ENCODE measurements around the gene TBC1D16. TPM values are rescaled to one million over a fixed set of nuclear protein-coding genes. Genes with fewer than 3 reads are reported as not detected.

Gene TBC1D16
- total and polyA plus RNA-seq, 2 donors (not counting 1 experiment from before 2014, with no cell fraction given), result 0.82 to 2.7 TPM

DNA sequence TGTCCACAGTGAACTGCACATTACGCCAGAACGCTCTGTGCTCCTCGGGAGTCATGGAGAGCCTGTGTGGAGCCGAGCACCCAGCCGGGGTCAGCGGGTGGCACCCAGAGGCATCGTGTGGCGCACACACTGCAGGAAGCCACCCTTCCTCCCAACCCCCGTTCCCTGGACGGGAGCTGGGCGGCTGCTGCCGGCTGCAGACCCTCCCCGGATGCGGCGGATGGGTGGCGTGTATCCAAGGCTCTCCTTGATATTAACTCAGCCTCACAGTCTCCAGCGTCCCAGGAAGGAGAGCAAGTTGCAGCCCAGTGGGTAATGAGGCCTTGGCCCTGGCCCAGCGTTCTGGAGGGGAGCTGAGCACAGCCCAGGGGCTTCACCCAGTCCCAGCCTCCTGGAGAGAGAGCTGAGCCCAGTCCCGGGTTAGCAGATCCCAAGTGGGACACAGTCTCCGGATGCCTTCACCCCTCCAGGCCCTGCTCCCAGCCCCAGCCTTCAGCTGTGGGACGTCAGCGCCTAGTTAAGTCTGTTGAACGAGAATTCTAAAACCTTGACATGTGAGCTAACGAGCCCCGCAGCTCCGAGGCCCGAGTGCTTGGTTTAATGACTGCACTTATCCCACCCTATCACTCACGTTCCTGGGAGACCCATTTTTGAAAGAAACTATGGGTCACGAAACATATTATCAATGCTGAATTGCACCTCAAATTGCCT, 86.6 kb downstream of the TBC1D16 start:
- H3K27me3 Mint-ChIP-seq, result no peaks in the 10 kb centered on the region
- H3K27ac Mint-ChIP-seq, result no peak overlapping the region
- no peak overlapping the region for H2AFZ ChIP-seq (ENCODE audit: insufficient read depth, low read depth, low read length, poor library complexity, severe bottlenecking)
- H3K9ac ChIP-seq (ENCODE audit: low read length), result no peak overlapping the region
- CTCF ChIA-PET, result no interaction called here
- no peak overlapping the region for H3K4me3 Mint-ChIP-seq
- peaks cover 0 to 3% (median 0%) of the 10 kb centered on the region in 3 donors for H3K9me3 ChIP-seq (ENCODE audit: control extremely low read depth in 1 of 3, control insufficient read depth in 2 of 3, insufficient read depth in 1 of 3, low read length in 2 of 3)
- peaks cover 22% of the 10 kb centered on the region for H3K4me1 Mint-ChIP-seq
- 97% methylated on average over 29 of the region's 29 CpGs for WGBS (ENCODE audit: insufficient coverage)
- ATAC-seq (ENCODE audit: low read depth) (no peak), DNase-seq (no peak)
- H4K20me1 ChIP-seq (ENCODE audit: control insufficient read depth, insufficient read depth, low read length, poor library complexity, severe bottlenecking), result no peaks in the 10 kb centered on the region
- no peak overlapping the region for H3K27ac ChIP-seq (ENCODE audit: low read length in 2 of 2)
- TF ChIP-seq, protein P1, sequence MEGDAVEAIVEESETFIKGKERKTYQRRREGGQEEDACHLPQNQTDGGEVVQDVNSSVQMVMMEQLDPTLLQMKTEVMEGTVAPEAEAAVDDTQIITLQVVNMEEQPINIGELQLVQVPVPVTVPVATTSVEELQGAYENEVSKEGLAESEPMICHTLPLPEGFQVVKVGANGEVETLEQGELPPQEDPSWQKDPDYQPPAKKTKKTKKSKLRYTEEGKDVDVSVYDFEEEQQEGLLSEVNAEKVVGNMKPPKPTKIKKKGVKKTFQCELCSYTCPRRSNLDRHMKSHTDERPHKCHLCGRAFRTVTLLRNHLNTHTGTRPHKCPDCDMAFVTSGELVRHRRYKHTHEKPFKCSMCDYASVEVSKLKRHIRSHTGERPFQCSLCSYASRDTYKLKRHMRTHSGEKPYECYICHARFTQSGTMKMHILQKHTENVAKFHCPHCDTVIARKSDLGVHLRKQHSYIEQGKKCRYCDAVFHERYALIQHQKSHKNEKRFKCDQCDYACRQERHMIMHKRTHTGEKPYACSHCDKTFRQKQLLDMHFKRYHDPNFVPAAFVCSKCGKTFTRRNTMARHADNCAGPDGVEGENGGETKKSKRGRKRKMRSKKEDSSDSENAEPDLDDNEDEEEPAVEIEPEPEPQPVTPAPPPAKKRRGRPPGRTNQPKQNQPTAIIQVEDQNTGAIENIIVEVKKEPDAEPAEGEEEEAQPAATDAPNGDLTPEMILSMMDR (IDR thresholded peaks at IDR 0.05), result no peak
- TF ChIP-seq EZH2 (IDR thresholded peaks at IDR 0.05; ENCODE audit: borderline replicate concordance, insufficient read depth, low read depth, low read length, poor library complexity, severe bottlenecking), result no peak
- intact Hi-C loops (cut with micrococcal nuclease), result no loop called here
- no peaks in the 10 kb centered on the region for H3K27me3 ChIP-seq (replicated peaks in 1 of 4; ENCODE audit: control extremely low read depth in 1 of 4, control insufficient read depth in 3 of 4, insufficient read depth in 4 of 4, low read length in 3 of 4)
- no peak overlapping the region for H3K4me3 ChIP-seq (ENCODE audit: control extremely low read depth in 1 of 5, extremely low read depth in 1 of 5, insufficient read depth in 1 of 5, low read depth in 2 of 5, low read length in 4 of 5)
- no peak overlapping the region for H3K4me2 ChIP-seq (replicated peaks; ENCODE audit: low read depth, low read length, poor library complexity, severe bottlenecking)
- H3K4me1 ChIP-seq (ENCODE audit: control insufficient read depth in 2 of 2, insufficient read depth in 2 of 2, low read length in 2 of 2), result peaks cover 9 to 25% of the 10 kb centered on the region in 2 donors
- no peaks in the 10 kb centered on the region for H3K79me2 ChIP-seq (ENCODE audit: control insufficient read depth, insufficient read depth, low read length)
- POLR2A ChIA-PET, result no interaction called here
- no peaks in the 10 kb centered on the region for H3K36me3 ChIP-seq (replicated peaks in 1 of 2; ENCODE audit: control extremely low read depth in 1 of 2, control insufficient read depth in 1 of 2, extremely low read depth in 1 of 2, insufficient read depth in 2 of 2, low read length in 1 of 2)
- H3K9me3 Mint-ChIP-seq (ENCODE audit: insufficient read depth), result no peaks in the 10 kb centered on the region

DNA sequence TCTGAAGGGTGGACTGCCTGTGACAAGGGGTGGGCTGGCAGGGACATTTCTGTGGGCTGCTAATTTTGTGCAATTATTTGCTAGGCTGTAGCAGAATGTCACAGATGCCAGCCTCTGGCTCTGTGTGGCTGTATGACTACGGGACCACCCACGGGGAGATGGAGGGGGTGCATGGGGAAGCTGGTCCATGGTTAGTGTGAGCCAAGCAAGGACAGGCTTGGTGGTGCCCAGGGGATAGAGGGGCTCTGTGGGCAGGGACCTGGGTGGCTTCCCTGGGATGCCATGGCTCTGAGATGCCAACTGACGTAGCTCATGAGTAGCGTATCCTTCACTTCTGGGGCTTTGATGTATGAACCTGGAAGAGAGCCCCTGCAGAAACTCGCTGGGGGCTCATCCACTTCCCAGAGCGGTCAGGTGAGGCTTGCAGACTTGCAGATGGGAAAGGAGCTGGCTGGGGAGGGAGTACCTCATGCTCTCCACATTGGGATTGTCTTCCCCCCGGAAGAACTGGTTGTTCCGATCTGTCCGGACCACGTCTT, 87.2 kb downstream of the TBC1D16 start:
- Histone ChIP-seq H3K27me3 (replicated peaks in 1 of 4; ENCODE audit: control extremely low read depth in 1 of 4, control insufficient read depth in 3 of 4, insufficient read depth in 4 of 4, low read length in 3 of 4) (no peaks in the 10 kb centered on the region), H3K9me3 (ENCODE audit: control extremely low read depth in 1 of 3, control insufficient read depth in 2 of 3, insufficient read depth in 1 of 3, low read length in 2 of 3) (peaks cover 0 to 3% (median 0%) of the 10 kb centered on the region in 3 donors), H3K4me2 (replicated peaks; ENCODE audit: low read depth, low read length, poor library complexity, severe bottlenecking) (no peak overlapping the region), H3K27ac (ENCODE audit: low read length in 2 of 2) (no peak overlapping the region), H3K4me1 (ENCODE audit: control insufficient read depth in 2 of 2, insufficient read depth in 2 of 2, low read length in 2 of 2) (peaks cover 9 to 28% of the 10 kb centered on the region in 2 donors), H4K20me1 (ENCODE audit: control insufficient read depth, insufficient read depth, low read length, poor library complexity, severe bottlenecking) (no peaks in the 10 kb centered on the region), H3K36me3 (replicated peaks in 1 of 2; ENCODE audit: control extremely low read depth in 1 of 2, control insufficient read depth in 1 of 2, extremely low read depth in 1 of 2, insufficient read depth in 2 of 2, low read length in 1 of 2) (no peaks in the 10 kb centered on the region), H3K79me2 (ENCODE audit: control insufficient read depth, insufficient read depth, low read length) (no peaks in the 10 kb centered on the region), H2AFZ (ENCODE audit: insufficient read depth, low read depth, low read length, poor library complexity, severe bottlenecking) (no peak overlapping the region), H3K4me3 (ENCODE audit: control extremely low read depth in 1 of 5, extremely low read depth in 1 of 5, insufficient read depth in 1 of 5, low read depth in 2 of 5, low read length in 4 of 5) (no peak overlapping the region), H3K9ac (ENCODE audit: low read length) (no peak overlapping the region)
- no peak for DNase-seq
- CTCF ChIA-PET, result interaction anchor here (0.9 kb wide), 1 partner anchor 22 kb away, joined by 3 read pairs; no protein-coding TSS in a partner anchor
- Mint-ChIP-seq H3K9me3 (ENCODE audit: insufficient read depth) (no peaks in the 10 kb centered on the region), H3K27ac (no peak overlapping the region), H3K4me1 (peaks cover 22% of the 10 kb centered on the region), H3K4me3 (no peak overlapping the region), H3K27me3 (no peaks in the 10 kb centered on the region)
- 90% methylated on average over 10 of the region's 10 CpGs for WGBS (ENCODE audit: insufficient coverage)
- intact Hi-C loops (cut with micrococcal nuclease), result no loop called here
- no peak for TF ChIP-seq EZH2 (IDR thresholded peaks at IDR 0.05; ENCODE audit: borderline replicate concordance, insufficient read depth, low read depth, low read length, poor library complexity, severe bottlenecking)
- TF ChIP-seq, protein P1 (IDR thresholded peaks at IDR 0.05), result no peak
- POLR2A ChIA-PET, result no interaction called here
- ATAC-seq (ENCODE audit: low read depth), result no peak

All from B cell (primary cell).